IPS-11a (cell line): Measurements from ENCODE around the gene ZNF479.
"Not testable (repeated sequence)": the region's sequence is repeated elsewhere in the genome, so short reads cannot be mapped to it uniquely, and the experiment has no call there.

Experiments
- H3K4me3 ChIP-seq: one replicate; pipeline ENCODE4 v1.5.1; 2013; ENCODE audit warnings: low read depth, low read length, control low read depth

The ZNF479 gene

GRCh38 chr7:57132336-57132735, at the start of gene ZNF479:
Gene ZNF479 (minus strand): TSS chr7:57132436. CDS start chr7:57132324, 112 bp downstream.
- not testable (repeated sequence) for H3K4me3 ChIP-seq

- H3K4me3 ChIP-seq = no peak overlapping the region
These were observed 49.8 kb upstream of the ZNF479 start for GRCh38 chr7:57182031-57182430.

- no peak overlapping the region for H3K4me3 ChIP-seq
These were observed 49.0 kb upstream of the ZNF479 start for GRCh38 chr7:57181281-57181680.

GRCh38 chr7:57179776-57180415, 47.7 kb upstream of the ZNF479 start:
- no peak overlapping the region for H3K4me3 ChIP-seq

- H3K4me3 ChIP-seq = no peak overlapping the region
These were observed 46.5 kb upstream of the ZNF479 start for GRCh38 chr7:57178768-57179139.

DNA sequence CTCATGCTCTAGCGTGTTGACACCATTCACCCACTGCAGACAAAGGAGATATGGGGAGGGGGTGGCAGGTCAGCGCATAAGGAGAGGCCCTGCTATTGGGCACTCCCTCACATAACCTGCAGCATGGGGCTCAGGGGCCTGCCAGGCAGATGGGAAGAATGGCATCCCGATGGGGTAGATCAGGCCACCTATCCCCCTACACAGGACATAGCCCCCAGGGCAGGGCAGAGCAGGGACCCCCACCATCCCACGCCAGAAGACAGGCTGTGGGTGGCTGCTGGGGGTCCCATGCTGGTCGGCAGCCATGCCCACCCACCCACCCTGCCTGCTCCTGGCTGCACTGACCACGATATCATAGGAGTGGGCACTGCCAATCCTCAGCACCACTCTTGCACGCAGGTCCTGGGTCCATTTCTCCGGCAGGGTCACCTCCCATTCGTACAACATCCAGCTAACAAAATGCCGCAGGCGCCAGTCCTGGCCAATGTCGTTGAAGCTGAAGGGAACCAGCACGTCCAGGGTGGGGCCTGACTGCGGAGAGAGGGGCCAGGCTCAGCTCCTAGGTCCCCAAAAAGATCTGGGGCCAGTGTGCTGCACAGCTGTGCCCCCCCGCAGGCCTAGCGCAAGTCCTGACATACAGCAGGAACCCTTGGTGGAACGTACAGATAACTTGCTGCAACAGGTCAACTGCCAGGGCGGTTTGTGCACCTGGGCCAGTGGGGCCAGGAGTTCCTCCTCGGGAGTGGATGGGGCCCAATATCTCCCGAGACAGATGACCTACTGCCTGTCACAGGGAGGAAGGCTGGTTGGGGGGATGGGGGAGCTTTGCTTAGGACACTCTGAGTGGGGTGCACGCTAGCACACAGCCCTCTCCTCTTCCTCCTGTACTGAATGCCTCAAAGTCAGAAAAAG, 45.9 kb upstream of the ZNF479 start:
- H3K4me3 ChIP-seq = no peak overlapping the region

DNA sequence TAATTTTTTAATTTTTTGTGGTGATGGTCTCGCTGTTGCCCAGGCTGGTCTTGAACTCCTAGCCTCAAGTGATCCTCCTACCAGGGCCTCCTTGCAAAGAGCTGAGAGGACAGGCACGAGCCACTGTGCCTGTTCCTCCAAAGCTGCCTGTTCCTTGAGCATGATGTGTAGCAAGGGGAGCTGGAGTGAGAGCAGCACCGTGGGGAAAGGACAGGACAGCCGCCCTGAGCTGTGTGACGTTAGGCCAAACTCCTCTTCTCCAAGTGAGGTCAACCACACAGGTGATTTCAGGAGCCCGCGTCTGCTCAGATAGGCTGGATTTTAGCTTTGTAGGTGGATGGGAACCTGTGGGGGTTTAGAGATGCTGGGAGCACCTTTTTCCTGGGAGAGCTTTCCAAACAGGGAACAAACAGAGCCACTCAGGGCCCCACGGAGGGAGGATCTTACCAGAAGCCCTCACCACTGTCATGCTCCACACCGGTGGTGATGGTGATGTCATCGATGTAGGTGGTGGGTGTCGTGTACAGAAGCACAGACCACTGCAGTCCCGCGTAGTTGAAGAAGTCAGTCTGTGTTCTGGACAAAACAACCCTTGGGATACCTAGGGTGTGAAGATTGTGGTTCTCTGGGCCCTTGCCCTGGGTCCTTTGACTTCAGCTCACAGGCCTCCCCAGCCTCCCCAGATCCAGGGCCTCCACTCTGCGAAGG, 44.8 kb upstream of the ZNF479 start:
- H3K4me3 ChIP-seq = no peak overlapping the region

DNA sequence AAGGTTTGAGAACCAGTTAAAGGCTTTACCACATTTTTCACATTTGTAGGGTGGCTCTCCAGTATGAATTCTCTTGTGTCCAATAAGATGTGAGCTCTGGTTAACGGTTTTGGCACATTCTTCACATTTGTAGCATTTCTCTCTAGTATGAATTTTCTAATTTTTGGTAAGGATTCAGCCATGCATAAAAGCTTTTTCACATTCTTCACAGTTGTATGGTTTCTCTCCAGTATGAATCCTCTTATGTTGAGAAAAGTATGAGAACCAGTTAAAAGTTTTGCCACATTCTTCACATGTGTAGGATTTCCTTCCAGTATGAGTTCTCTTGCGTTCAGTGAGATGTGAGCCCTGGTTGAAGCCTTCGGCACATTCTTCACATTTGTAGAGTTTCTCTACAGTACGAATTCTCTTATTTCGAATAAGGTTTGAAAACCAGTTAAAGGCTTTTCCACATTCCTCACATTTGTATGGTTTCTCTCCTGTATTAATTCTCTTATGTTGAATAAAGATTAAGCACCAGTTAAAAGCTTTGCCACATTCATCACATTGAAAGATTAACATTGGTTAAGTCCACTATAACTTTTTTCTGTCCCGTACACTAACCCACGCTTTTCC, 33.2 kb upstream of the ZNF479 start:
- H3K4me3 ChIP-seq = no peak overlapping the region

GRCh38 chr7:57120123-57120784, 12.0 kb downstream of the ZNF479 start:
- not testable (repeated sequence) for H3K4me3 ChIP-seq
